LNCAP (cell line): ENCODE results near the gene DOCK1.

Source experiments
- CTCF ChIP-seq: fragments of 450-650 bp; IDR thresholded peaks from 2 replicates; pipeline ENCODE4 v1.5.1; 2017; ENCODE audit warnings: mild to moderate bottlenecking

The DOCK1 gene

GRCh38 chr10:126877390-126877789 is 27.8 kb upstream of the DOCK1 start:
- TF ChIP-seq CTCF: no peak

- TF ChIP-seq CTCF: no peak
Observed at GRCh38 chr10:126878594-126878993, 26.6 kb upstream of the DOCK1 start.

- no peak for TF ChIP-seq CTCF
Observed at GRCh38 chr10:126880926-126881325, 24.3 kb upstream of the DOCK1 start.

GRCh38 chr10:126889421-126889820 is 15.8 kb upstream of the DOCK1 start:
- no peak for TF ChIP-seq CTCF

GRCh38 chr10:126892226-126893175 is 12.7 kb upstream of the DOCK1 start:
- no peak for TF ChIP-seq CTCF

GRCh38 chr10:126893206-126893605 is 12.0 kb upstream of the DOCK1 start:
- TF ChIP-seq CTCF: no peak

GRCh38 chr10:126893841-126894240 is 11.4 kb upstream of the DOCK1 start:
- TF ChIP-seq CTCF: no peak
